HG02588 (cell line): Measurements from ENCODE around the gene SPON1.
"Not testable (repeated sequence)": the region's sequence is repeated elsewhere in the genome, so short reads cannot be mapped to it uniquely, and the experiment has no call there.

Source experiments
- ATAC-seq: cut with Tn5 transposase; IDR thresholded peaks from one replicate; pipeline ENCODE4 v1.9.1; 2021; ENCODE audit warnings: mild to moderate bottlenecking, moderate library complexity; ENCODE audit not compliant: unreplicated experiment

The SPON1 gene

DNA sequence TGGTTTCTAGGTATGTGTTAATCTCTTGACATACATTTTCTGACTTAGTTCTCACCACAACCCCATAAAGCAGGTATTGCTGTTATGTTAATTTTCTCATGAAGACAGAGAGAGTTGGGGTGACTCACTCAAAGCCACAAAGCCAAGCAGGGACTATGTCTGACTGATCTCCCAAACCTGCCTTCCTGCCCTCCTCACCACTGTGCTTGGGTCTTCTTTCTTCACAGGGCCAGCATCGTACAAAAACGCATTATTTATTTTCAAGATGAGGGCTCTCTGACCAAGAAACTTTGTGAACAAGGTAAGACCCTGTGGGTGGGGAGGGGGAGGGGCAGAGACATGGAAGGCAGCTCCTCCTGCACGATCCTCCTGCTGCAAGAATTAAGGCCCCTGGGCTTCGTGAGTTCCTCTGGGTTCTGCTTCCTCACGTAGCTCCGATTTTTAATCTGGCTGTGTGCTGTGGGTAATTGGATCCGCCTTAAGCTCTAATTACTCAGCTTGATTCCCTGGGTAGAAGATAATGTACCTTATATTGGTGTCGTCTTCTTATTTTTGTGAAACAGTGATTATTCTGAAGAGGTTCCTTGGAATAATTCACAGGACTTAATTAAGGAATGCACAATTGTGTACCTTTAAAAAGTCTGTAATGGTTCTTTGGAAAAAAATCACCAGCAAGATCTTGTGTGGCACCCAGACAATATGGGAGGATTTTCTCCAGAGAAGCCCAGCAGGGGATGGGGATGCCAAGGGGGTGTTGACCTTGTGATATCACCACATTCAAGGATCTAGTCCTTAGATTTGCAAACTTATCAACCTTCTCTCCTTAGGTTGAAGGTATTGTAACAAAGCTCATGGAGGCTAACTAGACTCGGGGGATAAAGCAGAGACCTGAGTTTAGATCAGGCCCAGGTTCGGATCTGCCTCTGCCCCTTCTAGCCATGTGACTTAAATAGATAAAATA, 112.9 kb downstream of the SPON1 start:
- ATAC-seq: no peak

DNA sequence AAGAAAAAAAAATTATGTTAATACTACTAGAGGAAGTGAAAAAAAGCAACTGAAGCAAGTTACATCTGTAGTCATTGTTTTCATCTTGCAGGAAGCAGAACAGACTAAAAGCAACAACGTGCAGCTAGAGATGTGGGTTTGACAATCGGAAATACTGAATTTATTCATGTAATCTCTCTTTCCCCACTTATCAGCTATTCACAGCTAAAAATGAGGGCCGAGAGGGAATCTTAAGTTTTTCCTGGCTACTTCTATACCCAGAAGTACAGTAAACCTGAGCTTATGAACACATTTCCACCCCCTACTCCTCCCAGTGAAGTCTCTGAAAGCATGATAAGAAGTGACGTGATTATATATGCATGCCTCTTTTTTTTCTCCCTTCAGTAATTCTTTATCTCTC, 116.5 kb downstream of the SPON1 start:
- ATAC-seq: no peak

- no peak for ATAC-seq
These were observed 117.3 kb downstream of the SPON1 start for GRCh38 chr11:14079797-14080196.

DNA sequence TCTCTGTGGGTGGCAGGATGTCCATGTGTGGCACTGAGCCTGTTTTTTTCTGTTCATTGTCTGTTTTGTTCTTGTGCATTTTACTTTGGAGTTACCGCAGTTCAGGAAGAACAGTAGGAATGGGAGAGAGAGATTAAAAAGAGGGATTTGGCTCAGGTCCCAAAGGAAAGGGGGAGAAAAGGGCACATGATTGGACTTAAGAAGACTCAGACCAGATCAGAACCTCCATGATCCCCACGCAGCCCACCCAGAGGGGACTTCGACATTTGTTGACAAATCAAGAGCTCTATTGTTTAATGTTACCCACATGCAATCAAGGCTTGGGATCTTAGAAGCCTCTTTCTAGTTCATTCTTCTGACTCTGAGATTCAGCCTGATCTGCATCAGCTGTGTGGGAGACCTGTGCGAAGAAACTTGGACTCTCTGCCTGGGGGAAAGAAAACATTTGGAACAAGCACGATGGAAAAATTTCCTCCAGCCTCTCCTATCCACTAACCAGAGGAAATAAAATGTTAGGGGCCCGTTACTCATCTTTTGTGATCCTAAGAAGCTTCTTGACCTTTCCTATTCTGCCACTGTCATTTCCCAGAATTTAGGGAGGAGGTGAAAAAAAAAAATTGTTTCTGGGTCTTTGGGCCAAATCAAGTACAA, 119.2 kb downstream of the SPON1 start:
- no peak for ATAC-seq

- no peak for ATAC-seq
These were observed 119.8 kb downstream of the SPON1 start for GRCh38 chr11:14082338-14082737.

GRCh38 chr11:14088861-14089260, 126.3 kb downstream of the SPON1 start:
- not testable (repeated sequence) for ATAC-seq

DNA sequence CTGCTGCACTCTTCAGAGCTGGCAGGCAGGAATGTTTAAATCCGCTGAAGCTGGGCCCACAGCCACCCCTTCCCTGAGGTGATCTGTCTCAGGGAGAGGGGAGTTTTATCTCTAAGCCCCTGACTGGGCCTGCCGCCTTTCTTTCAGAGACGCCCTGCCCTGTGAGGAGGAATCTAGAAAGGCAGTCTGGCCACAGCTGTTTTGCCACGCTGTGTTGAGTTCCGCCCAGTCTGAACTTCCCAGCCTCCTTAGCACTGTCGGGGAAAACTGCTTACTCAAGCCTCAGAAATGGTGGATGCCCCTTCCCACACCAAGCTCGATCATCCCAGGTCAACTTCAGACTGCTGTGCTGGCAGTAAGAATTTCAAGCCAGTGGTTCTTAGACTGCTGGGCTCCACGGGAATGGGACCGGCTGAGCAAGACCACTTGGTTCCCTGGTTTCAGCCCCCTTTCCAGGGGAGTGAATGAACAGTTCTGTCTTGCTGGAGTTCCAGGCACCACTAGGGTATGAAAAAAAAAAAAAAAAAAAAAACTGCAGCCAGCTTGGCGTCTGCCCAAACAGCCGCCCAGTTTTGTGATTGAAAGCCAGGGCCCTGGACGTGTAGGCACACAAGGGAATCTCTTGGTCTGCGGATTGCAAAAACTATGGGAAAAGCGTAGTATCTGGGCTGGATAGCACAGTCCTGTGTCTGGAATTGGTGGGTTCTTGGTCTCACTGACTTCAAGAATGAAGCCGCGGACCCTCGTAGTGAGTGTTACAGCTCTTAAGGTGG, 127.4 kb downstream of the SPON1 start:
- no peak for ATAC-seq

DNA sequence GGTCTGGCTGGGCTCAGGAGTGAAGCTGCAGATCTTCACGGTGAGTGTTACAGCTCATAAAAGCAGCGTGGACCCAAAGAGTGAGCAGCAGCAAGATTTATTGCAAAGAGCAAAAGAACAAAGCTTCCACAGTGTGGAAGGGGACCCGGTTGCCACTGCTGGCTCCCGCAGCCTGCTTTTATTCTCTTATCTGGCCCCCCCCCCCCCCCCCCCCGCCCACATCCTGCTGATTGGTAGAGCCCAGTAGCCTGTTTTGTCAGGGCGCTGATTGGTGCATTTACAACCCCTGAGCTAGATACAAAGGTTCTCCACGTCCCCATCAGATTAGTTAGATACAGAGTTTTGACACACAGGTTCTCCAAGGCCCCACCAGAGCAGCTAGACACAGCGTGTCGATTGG, 128.1 kb downstream of the SPON1 start:
- not testable (repeated sequence) for ATAC-seq

GRCh38 chr11:14093065-14093464, 130.5 kb downstream of the SPON1 start:
- no peak for ATAC-seq

DNA sequence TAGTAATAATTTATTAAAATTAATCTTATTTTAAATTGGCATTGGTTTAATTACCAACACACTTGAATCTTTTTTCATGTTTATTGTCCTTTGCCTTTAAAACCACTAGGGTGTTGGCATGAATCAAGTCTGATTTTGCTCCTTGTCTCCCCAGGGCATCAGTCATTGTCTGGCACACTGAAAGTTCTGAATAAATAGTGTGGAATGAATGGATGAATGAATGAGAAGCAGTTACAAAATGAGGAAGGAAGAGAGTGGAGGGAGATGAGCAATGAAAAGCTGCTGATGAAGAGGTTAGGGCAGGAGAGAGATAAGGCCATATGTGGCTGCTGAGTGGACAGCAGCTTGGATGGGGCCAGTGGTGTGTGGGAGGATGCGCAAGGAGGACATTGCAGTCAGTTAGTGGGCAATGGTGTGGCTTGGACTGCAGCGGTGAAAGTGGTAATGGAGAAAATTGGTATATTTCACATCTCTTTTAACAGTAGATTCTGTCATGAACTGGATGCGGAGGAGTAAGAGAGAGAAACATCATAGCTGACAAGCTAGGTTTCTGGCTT, 132.0 kb downstream of the SPON1 start:
- ATAC-seq: no peak

GRCh38 chr11:14095882-14096281, 133.4 kb downstream of the SPON1 start:
- ATAC-seq: no peak

DNA sequence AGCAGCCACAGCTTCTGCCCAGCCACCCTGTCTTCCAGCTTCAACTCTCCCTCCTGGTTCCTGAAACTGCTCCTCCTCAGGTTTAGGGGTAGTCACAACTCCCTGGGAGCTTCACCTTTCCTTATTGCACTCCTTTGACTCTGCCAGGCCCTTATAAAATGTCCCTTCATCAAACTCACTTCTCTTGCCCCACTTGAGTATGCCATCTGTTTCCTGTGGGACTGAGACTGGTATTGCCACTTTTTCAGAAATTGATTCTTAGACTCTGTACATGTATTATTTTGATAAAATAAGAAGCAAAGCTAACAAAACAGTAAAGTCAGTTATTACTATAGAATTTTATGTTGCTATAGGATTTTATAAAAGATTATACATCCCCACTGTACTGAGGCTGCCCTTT, 134.1 kb downstream of the SPON1 start:
- ATAC-seq: no peak

GRCh38 chr11:14101388-14101787, 138.9 kb downstream of the SPON1 start:
- ATAC-seq: no peak

GRCh38 chr11:14102766-14103165, 140.2 kb downstream of the SPON1 start:
- ATAC-seq: no peak

DNA sequence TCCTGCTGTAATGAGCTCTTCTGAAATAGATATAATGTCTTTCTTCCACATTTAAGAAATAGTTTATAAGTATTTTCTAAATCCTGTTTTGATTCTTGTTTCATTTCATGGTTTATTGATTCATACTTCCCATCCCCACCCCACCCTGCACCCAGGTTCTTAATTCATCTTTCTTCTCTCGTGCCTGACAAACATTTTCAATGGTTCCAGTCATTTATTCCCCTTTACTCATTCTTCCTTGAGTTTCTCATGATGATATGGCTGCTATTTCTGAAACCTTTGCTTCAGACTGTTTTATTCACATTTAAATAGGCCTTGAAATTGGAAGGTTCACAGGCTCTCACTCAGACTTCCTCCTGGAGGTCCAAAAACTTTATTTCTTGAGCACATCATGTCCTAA, 142.9 kb downstream of the SPON1 start:
- no peak for ATAC-seq

GRCh38 chr11:14106303-14107049, 144.0 kb downstream of the SPON1 start:
- ATAC-seq: no peak

GRCh38 chr11:14107050-14107430, 144.5 kb downstream of the SPON1 start:
- ATAC-seq: no peak

GRCh38 chr11:14109742-14110141, 147.2 kb downstream of the SPON1 start:
- no peak for ATAC-seq

GRCh38 chr11:14110629-14111028, 148.1 kb downstream of the SPON1 start:
- no peak for ATAC-seq

DNA sequence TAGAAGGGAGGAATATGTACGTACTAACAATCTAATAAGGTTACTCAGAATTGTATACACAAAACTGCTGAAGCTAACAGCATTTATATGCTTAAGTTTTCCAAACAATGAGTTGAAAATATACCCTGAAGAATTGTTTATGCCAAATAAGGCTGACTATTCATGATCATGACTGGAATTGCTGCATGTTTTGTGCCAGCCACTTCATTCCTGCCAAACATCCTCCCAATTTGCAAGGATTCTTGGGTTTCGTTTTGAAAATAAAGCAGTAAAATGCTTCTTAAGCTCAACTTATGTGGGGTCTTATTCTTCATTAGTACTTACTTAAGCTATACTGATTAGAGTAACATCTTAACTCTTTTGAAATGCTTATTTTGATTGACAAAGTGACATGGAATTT, 149.0 kb downstream of the SPON1 start:
- no peak for ATAC-seq
